Middle frontal gyrus (tissue), 1 donor: ENCODE results near the gene CEP76.

Experiments
- DNase-seq: peaks from one replicate; pipeline ENCODE4 v3.0.0-alpha.2; 2015; ENCODE audit warnings: low spot score; ENCODE audit errors: extremely low spot score

CEP76 gene

GRCh38 chr18:12702221-12703095 is at the start of gene CEP76, which contains the start of gene PSMG2:
Gene CEP76, minus strand, starts transcription at chr18:12702723. Its CDS starts 175 bp downstream, at chr18:12702548.
Gene PSMG2, plus strand, starts transcription at chr18:12703042. Its CDS starts 66 bp downstream, at chr18:12703108.
- peak; percentile 70 for DNase-seq

DNA sequence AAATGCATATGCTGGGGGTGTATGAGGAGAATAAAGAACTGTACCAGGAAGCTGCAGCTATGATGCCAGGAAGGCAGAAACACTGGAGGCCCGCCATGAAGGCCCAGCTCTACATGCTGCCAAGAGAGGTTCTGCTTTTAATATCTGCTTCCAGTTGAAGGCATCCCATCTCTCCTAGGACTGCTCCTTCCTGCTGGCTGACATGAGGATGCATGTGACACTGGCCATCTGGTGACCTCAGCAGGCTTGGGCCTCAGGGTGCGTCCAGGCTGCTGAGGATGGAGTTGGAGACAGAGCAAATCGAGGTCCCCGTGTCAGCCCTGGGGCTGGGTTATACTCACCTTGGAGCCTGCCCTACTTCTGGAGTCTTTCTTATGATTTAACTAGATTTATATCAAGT is 49.4 kb upstream of the CEP76 start:
- DNase-seq: no peak

- no peak for DNase-seq
Measured at GRCh38 chr18:12751503-12751884, 49.0 kb upstream of the CEP76 start.

DNA sequence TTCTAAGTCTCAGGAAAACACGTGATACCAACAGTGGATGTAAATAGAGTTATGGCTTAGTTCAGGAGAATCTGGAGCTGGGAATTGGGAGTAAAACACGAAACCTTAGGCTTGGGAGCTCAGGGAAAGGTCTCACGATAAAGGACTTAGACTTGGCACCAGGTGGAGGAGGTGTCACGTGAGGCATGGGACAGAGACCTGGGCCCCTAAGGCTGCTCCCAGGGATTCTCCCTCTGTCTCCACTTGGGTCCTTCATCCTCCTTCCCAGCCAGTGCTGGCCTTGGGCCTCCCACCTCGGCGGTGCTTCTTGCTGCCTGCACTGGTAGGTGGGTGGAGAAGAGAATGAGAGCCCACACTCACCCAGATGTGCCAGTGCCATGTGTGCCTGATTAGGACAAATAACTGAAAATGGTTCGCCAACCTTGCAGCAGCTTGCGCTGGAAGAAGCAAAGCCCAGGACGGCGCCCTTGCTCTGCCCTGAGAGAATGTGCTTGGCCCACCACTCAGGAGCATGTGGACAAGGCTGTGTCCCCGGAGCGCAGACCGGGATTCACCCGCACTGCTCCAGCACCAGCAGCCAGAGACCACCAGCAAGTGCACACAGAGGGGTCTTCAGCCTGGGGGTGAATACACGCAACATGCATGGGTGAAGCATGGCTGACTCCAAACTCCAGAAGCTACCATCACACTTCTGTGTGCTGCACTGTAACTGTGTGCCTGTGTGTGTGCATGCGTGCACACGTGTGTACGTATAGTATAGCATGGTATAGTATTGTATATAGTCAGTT is 48.4 kb upstream of the CEP76 start:
- DNase-seq: no peak

- DNase-seq: no peak
Measured at GRCh38 chr18:12750076-12750714, 47.7 kb upstream of the CEP76 start.

DNA sequence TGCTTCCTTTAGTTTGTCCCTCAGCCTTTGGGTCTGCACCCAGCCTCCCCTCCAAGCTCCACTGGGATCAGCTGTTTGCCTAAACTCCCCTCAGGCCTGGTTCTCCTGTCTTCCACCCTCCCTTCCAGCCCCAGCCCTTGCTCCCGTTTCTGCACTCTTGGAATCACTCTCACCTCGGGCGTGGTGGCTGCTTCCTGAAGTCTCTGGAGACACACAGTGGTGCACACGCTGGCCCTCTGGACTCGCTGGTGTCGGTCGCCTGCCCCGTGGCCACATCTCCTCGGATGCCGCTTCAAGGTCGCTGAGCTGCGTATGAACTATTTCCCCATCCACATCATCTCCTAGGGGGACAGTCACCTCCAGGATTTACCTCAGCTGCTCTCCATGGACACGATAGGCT is 46.6 kb upstream of the CEP76 start:
- no peak for DNase-seq

DNA sequence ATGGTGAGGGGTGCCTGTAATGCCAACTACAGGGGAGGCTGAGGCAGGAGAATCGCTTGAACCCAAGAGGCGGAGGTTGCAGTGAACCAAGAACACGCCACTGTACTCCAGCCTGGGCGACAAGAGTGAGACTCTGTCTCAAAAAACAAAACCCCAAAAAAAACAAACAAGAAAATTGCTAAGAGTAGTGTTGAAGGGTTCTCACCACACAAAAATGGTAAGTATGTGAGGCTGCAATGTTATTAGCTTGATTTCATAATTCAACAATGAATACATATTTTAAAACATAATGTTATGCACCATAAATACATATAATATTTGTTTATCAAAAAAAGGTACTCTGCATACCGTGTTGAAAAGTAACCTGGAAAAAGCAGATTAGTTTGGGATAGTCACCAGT is 46.1 kb upstream of the CEP76 start:
- no peak for DNase-seq

DNA sequence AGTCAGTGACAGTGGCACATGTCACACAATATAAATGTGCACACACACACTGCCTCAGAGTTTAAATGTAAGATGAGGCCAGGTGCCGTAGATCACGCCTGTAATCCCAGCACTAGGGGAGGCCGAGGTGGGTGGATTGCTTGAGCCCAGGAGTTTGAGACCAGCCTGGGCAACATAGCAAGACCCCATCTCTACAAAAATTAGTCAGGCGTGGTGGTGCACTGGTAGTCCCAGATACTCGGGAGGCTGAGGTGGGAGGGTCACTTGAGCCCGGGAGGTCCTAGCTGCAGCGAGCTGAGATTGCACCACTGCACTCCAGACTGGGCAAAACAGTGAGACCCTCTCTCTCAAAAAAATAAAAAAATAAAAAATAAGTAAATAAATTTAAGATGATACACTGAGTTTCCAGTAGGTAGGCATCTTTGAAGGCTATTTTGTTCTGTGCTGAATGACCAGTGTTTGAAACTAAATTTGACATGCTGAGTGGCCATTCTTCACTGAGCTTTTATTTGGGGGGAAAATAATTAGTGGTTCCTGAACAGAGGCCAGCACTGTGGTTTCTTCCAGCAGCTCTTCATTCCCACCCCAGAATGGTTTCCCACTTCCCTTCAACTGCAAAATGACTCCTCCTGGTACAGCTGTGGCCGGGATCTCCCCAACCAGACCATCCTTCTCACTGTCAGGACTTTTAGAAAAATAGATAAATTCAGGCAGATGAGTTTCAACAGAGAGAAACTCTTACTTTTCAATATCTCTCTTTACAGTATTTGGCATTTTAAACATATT is 45.2 kb upstream of the CEP76 start:
- no peak for DNase-seq

- no peak for DNase-seq
Measured at GRCh38 chr18:12745095-12745795, 42.7 kb upstream of the CEP76 start.

DNA sequence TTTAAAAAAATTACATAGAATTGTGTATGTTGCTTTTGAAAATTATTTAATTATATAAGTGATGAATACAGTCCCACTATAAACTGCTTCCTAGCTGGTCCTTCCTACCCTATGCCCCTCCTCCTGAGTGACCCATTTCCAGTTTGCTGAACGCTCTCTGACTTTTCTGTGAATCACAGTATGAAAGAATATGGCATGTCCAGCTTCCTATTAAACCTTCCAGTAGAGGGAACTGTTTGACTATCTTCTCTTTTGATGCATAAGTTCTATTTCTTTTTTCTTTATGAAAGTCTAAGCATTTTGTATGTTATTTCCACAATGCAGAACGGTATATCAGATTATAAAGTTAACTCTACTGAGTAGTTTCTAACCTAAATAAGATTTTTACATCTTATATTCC is 41.6 kb upstream of the CEP76 start:
- no peak for DNase-seq

GRCh38 chr18:12742453-12742852 is 39.9 kb upstream of the CEP76 start:
- DNase-seq: no peak

GRCh38 chr18:12741351-12741750 is 38.8 kb upstream of the CEP76 start:
- no peak for DNase-seq

GRCh38 chr18:12737243-12737902 is 34.9 kb upstream of the CEP76 start:
- DNase-seq: no peak

DNA sequence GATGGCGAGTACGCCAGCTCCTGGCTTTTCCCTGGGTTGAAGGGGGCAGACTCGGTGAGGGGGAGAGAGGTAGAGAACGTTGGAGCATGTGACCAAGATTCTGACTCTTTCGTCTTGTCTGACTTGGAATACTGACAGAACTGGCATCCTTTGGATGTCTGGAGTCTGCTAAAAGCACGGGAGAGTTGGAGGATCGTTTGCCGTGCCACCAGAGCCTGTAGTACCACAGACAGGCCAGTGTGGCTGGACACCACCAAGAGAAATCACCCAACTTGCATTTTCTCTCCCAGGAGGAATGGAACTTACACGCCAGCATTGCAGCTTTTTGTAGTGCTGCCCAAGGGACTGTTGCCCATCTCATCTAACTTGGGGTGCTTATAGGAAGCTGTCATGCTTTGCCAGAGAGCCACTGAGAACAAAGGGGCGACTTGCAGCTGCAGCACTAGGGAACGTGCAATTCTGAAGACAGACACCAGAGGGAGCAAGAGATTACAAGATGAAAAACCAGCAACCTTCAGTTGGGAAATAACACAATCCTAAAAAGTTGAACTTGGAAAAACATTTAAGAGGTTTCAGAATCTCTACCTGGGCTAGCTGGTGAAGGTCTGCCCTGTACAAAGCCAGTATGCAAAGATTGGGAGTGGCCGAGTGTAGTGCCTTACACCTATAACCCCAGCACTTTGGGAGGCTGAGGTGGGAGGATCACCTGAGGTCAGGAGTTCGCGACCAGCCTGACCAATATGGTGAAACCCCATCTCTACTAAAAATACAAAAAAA is 24.4 kb upstream of the CEP76 start:
- DNase-seq: peak; percentile 74

DNA sequence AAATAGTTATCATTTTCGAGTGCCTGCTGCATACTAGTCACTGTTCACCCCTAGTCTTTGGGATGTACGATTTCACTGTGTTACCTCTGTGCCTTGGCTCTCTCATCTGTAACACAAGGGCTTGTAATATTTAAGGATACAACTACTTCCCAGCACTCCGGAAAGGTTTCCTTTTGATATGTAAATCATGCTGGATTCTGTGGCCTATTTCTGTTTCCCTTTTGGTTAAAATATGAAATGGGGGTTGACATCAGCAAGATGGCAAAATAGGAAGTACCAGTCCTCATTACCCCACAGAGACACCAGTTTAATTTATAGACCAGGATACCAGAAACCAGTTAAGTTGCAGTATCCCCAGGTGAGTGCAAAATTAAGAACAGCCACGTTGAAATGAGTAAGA is 23.8 kb upstream of the CEP76 start:
- no peak for DNase-seq

DNA sequence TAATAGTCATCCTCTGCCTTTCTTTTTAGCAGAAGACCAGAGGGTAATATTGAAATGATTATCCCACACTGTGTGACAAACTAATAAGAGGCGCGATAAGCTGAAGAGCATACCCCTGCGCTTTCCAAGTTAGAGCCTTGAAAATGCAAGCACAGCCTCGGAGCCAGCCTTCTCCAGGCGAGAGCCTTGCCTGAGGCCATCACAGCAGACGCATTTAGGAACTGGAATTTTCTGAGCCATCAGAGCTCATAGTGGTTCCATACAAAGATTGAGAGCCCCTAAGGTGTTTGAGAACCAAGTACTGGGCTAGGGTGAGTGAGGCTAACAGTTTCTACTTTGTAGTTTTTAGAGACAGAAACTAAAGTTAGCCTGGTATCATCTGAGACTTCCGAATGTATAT is 20.2 kb upstream of the CEP76 start:
- no peak for DNase-seq

DNA sequence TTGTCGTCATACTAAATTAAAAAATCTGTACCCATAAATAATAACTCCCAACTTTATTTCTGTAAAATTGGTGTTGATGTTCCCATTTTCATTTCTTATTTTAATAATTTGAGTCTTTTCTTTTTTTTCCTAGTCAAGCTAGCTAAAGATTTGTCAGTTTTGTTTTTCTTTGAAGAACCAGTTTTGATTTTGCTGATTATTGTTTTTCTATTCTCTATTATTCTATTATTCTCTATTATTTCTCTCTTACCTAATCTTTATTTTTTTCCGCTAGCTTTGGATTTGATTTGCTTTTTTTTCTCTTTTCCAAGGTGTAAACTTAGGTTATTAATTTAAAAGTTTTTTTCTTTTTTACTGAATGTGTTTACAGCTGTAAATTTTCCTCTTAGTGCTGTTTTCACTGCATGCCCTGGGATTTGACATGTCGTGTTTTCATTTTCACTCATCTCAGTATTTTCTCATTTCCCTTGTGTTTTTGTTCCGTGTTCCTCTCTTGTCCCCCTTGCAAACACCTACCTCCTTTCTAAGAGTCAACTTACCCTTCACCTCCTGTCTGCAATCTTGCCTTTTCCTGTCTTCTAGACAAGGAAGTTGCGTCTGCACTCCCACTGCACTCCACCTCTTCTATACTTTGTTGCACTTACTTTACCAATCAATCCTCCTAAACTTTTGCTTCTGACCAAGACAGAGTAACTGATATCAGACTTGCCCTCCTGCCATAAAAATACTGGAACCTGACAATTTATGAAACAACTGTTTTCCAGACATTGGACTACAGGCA is 19.2 kb upstream of the CEP76 start:
- DNase-seq: no peak

- no peak for DNase-seq
Measured at GRCh38 chr18:12711446-12711845, 8.9 kb upstream of the CEP76 start.
